Activated CD8-positive, alpha-beta memory T cell treated with anti-CD3 and anti-CD28 coated beads, Interleukin-2, amount 50 U/mL, for 24 hours (primary cell): ENCODE measurements around the gene SLC37A1.

Experiments
- DNase-seq: peaks from one replicate; pipeline ENCODE4 v3.0.0-alpha.2; 2020; ENCODE audit errors: extremely low read depth

Gene SLC37A1

GRCh38 chr21:42527489-42528158 is 14.0 kb downstream of the SLC37A1 start:
- DNase-seq = peak; percentile 27

- no peak for DNase-seq
These were observed 16.5 kb downstream of the SLC37A1 start for GRCh38 chr21:42530167-42530518.

GRCh38 chr21:42531771-42532170 is 18.1 kb downstream of the SLC37A1 start:
- DNase-seq = no peak

GRCh38 chr21:42532466-42533181 is 19.0 kb downstream of the SLC37A1 start:
- no peak for DNase-seq

- DNase-seq = no peak
These were observed 19.8 kb downstream of the SLC37A1 start for GRCh38 chr21:42533306-42533962.

- no peak for DNase-seq
These were observed 20.3 kb downstream of the SLC37A1 start for GRCh38 chr21:42533963-42534355.

- DNase-seq = no peak
These were observed 21.0 kb downstream of the SLC37A1 start for GRCh38 chr21:42534421-42535378.

GRCh38 chr21:42535602-42536171 is 22.0 kb downstream of the SLC37A1 start:
- DNase-seq = no peak

GRCh38 chr21:42536601-42537000 is 22.9 kb downstream of the SLC37A1 start:
- no peak for DNase-seq

GRCh38 chr21:42537106-42537742 is 23.6 kb downstream of the SLC37A1 start:
- DNase-seq = no peak

GRCh38 chr21:42538479-42539275 is 25.0 kb downstream of the SLC37A1 start:
- no peak for DNase-seq

- DNase-seq = no peak
These were observed 25.7 kb downstream of the SLC37A1 start for GRCh38 chr21:42539342-42539741.

GRCh38 chr21:42539931-42540343 is 26.3 kb downstream of the SLC37A1 start:
- DNase-seq = no peak

- no peak for DNase-seq
These were observed 26.7 kb downstream of the SLC37A1 start for GRCh38 chr21:42540396-42540795.

- no peak for DNase-seq
These were observed 27.5 kb downstream of the SLC37A1 start for GRCh38 chr21:42541174-42541573.

- no peak for DNase-seq
These were observed 28.0 kb downstream of the SLC37A1 start for GRCh38 chr21:42541618-42542017.

GRCh38 chr21:42542196-42542595 is 28.5 kb downstream of the SLC37A1 start:
- DNase-seq = no peak

- no peak for DNase-seq
These were observed 28.9 kb downstream of the SLC37A1 start for GRCh38 chr21:42542596-42542995.

- DNase-seq = no peak
These were observed 29.6 kb downstream of the SLC37A1 start for GRCh38 chr21:42543106-42543847.
